KBM-7 (cell line): ENCODE measurements around the gene AP4M1.
A peak's percentile ranks its signal among the peaks of the same experiment; 100 is the strongest.

Experiments
- DNase-seq: peaks from one replicate; pipeline ENCODE4 v3.0.0-alpha.2; 2015
- in situ Hi-C: fragments of 300-500 bp; cut with MboI; formaldehyde crosslinking; loops from 2 replicates; pipeline ENCODE4 v1.14.3; 2020; ENCODE audit warnings: low sequenced_read_pairs, low pct_unique_long_range_greater_than_20kb, mixed read lengths

Gene AP4M1

GRCh38 chr7:100152937-100153666 lies 51.7 kb downstream of the AP4M1 start:
- in situ Hi-C loops, result no loop called here
- DNase-seq, result no peak

GRCh38 chr7:100153708-100154535 lies 52.5 kb downstream of the AP4M1 start:
- in situ Hi-C loops, result no loop called here
- no peak for DNase-seq

- in situ Hi-C loops, result no loop called here
Measured at GRCh38 chr7:100154651-100155491, 53.4 kb downstream of the AP4M1 start.

GRCh38 chr7:100155553-100156317 lies 54.3 kb downstream of the AP4M1 start:
- DNase-seq, result no peak
- in situ Hi-C loops, result no loop called here

More at GRCh38 chr7:100154651-100155491, 53.4 kb downstream of the AP4M1 start:
- DNase-seq, result no peak

- in situ Hi-C loops, result no loop called here
- peak; percentile 72 for DNase-seq
Measured at GRCh38 chr7:100156331-100157068, 55.1 kb downstream of the AP4M1 start.

GRCh38 chr7:100157069-100157333 lies 55.6 kb downstream of the AP4M1 start:
- no peak for DNase-seq
- in situ Hi-C loops, result no loop called here

GRCh38 chr7:100157334-100158228 lies 56.1 kb downstream of the AP4M1 start:
- in situ Hi-C loops, result no loop called here
- DNase-seq, result no peak
